Smooth muscle cell (in vitro differentiated cells): ENCODE data around the gene BSND. TPM values are rescaled to one million over a fixed set of nuclear protein-coding genes. Genes with fewer than 3 reads are reported as not detected.

Source experiments
- DNase-seq: peaks from one replicate; lab custom pipeline; 2025; ENCODE audit not compliant: unreplicated experiment; lab: John Stamatoyannopoulos, UW
- H2AFZ ChIP-seq: fragments of 200-600 bp; sonication (generic); 2 replicates; pipeline ENCODE4 v1.6.0; 2016; ENCODE audit warnings: antibody characterized with exemption, low read depth, mild to moderate bottlenecking
- H3F3A ChIP-seq: fragments of 200-600 bp; sonication (generic); 2 replicates; pipeline ENCODE4 v1.6.0; 2017; ENCODE audit warnings: antibody characterized with exemption, low read depth
- H3K27ac ChIP-seq: fragments of 200-600 bp; sonication (generic); 2 replicates; pipeline ENCODE4 v1.5.1; 2016; ENCODE audit warnings: low read depth, mild to moderate bottlenecking
- H3K27me3 ChIP-seq: fragments of 200-600 bp; sonication (generic); 2 replicates; pipeline ENCODE4 v1.6.1; 2016; ENCODE audit warnings: low read depth, mild to moderate bottlenecking
- H3K36me3 ChIP-seq: fragments of 200-600 bp; sonication (generic); 2 replicates; pipeline ENCODE4 v1.5.1; 2016; ENCODE audit warnings: low read depth
- H3K4me1 ChIP-seq: fragments of 200-600 bp; sonication (generic); 2 replicates; pipeline ENCODE4 v1.5.1; 2016; ENCODE audit warnings: low read depth
- H3K4me2 ChIP-seq: fragments of 200-600 bp; sonication (generic); 2 replicates; pipeline ENCODE4 v1.6.0; 2016; ENCODE audit warnings: mild to moderate bottlenecking
- H3K4me3 ChIP-seq: fragments of 200-600 bp; sonication (generic); 2 replicates; pipeline ENCODE4 v1.5.1; 2016; ENCODE audit warnings: mild to moderate bottlenecking
- H3K79me2 ChIP-seq: fragments of 200-600 bp; sonication (generic); 2 replicates; pipeline ENCODE4 v1.6.0; 2016; ENCODE audit warnings: low read depth, mild to moderate bottlenecking
- H3K9ac ChIP-seq: fragments of 200-600 bp; sonication (generic); 2 replicates; pipeline ENCODE4 v1.6.0; 2016; ENCODE audit warnings: low read depth
- H3K9me3 ChIP-seq: fragments of 200-600 bp; sonication (generic); replicated peaks from 2 replicates; pipeline ENCODE4 v1.5.1; 2016; ENCODE audit warnings: low read depth
- H4K20me1 ChIP-seq: fragments of 200-600 bp; sonication (generic); 2 replicates; pipeline ENCODE4 v1.6.0; 2016; ENCODE audit warnings: low read depth
- CTCF ChIP-seq: fragments of 200-600 bp; sonication (generic); IDR thresholded peaks from 2 replicates; pipeline ENCODE4 v1.5.1; 2017; ENCODE audit warnings: borderline replicate concordance, mild to moderate bottlenecking, antibody characterized with exemption; ENCODE audit not compliant: insufficient read depth, poor library complexity, severe bottlenecking
- WGBS: methylation state at CpG from one replicate; pipeline ENCODE4 v1.1.7; 2016; ENCODE audit warnings: low lambda C conversion rate; 5-methylcytosine and 5-hydroxymethylcytosine counted together
- polyA plus RNA-seq: library from polyadenylated mRNA; unstranded; fragments of >200 nt; fragmentation: Nextera tagmentation; extraction: Ambion mirVana; gene quantifications from 2 replicates; pipeline ENCODE4 v1.2.1, GENCODE V29; 2016
- total RNA-seq: library from RNA; depleted of rRNA; stranded (reverse); fragments of >200 nt; gene quantifications from 2 replicates; pipeline ENCODE4 v1.2.3, GENCODE V29; 2014

BSND gene
- total and polyA plus RNA-seq, 2 experiments from 2014 or later: not detected

GRCh38 chr1:55059302-55060132 is 60.8 kb downstream of the BSND start:
- H4K20me1 ChIP-seq: no peaks in the 10 kb centered on the region
- no peak overlapping the region for H3K27ac ChIP-seq
- H3K9me3 ChIP-seq: no peaks in the 10 kb centered on the region
- H2AFZ ChIP-seq: no peak overlapping the region
- no peaks in the 10 kb centered on the region for H3K27me3 ChIP-seq
- no peak for TF ChIP-seq CTCF
- H3K36me3 ChIP-seq: no peaks in the 10 kb centered on the region
- no peak overlapping the region for H3K4me2 ChIP-seq
- H3K4me1 ChIP-seq: no peaks in the 10 kb centered on the region
- no peaks in the 10 kb centered on the region for H3F3A ChIP-seq
- no peaks in the 10 kb centered on the region for H3K79me2 ChIP-seq
- H3K9ac ChIP-seq: no peak overlapping the region
- H3K4me3 ChIP-seq: no peak overlapping the region
- 93% methylated on average over 14 of the region's 14 CpGs for WGBS
- DNase-seq: no peak

- H3K9ac ChIP-seq: no peak overlapping the region
- no peaks in the 10 kb centered on the region for H3K9me3 ChIP-seq
- no peak overlapping the region for H3K4me2 ChIP-seq
- 89% methylated on average over 14 of the region's 14 CpGs for WGBS
- no peaks in the 10 kb centered on the region for H3F3A ChIP-seq
- no peaks in the 10 kb centered on the region for H3K36me3 ChIP-seq
- no peak overlapping the region for H3K27ac ChIP-seq
- H3K4me1 ChIP-seq: no peaks in the 10 kb centered on the region
- DNase-seq: no peak
- H3K27me3 ChIP-seq: no peaks in the 10 kb centered on the region
- no peaks in the 10 kb centered on the region for H3K79me2 ChIP-seq
- no peak overlapping the region for H3K4me3 ChIP-seq
- no peaks in the 10 kb centered on the region for H4K20me1 ChIP-seq
- no peak overlapping the region for H2AFZ ChIP-seq
- no peak for TF ChIP-seq CTCF
Observed at GRCh38 chr1:55060133-55060999, 61.6 kb downstream of the BSND start.

- Histone ChIP-seq H3K36me3 (no peaks in the 10 kb centered on the region), H3K4me3 (no peak overlapping the region), H3K9ac (no peak overlapping the region), H4K20me1 (no peaks in the 10 kb centered on the region), H3K27me3 (no peaks in the 10 kb centered on the region), H3K9me3 (no peaks in the 10 kb centered on the region), H3K79me2 (no peaks in the 10 kb centered on the region), H2AFZ (no peak overlapping the region), H3K27ac (no peak overlapping the region), H3K4me2 (no peak overlapping the region), H3K4me1 (no peaks in the 10 kb centered on the region), H3F3A (no peaks in the 10 kb centered on the region)
- TF ChIP-seq CTCF: no peak
- 92% methylated on average over 13 of the region's 13 CpGs for WGBS
- DNase-seq: no peak
Observed at GRCh38 chr1:55061000-55061705, 62.4 kb downstream of the BSND start.

Other genes with a start within 250 kb of the BSND start
- gene PARS2, start 234.4 kb upstream of the BSND start, total RNA-seq: 1.7 and 4.1 TPM in 2 replicates
- 4.5 and 5.7 TPM in 2 replicates for gene PARS2, start 234.4 kb upstream of the BSND start, polyA plus RNA-seq
- 1.3 TPM in 2 replicates for gene TTC22, start 197.6 kb upstream of the BSND start, total RNA-seq
- 0.50 and 2.5 TPM in 2 replicates for gene TTC22, start 197.6 kb upstream of the BSND start, polyA plus RNA-seq
- 47.2 and 54.7 TPM in 2 replicates for gene DHCR24, start 111.7 kb upstream of the BSND start, total RNA-seq
- 53.5 and 64.2 TPM in 2 replicates for gene DHCR24, start 111.7 kb upstream of the BSND start, polyA plus RNA-seq
- 0.13 and 0.18 TPM in 2 replicates for gene TMEM61, start 18.3 kb upstream of the BSND start, total RNA-seq
- 0.44 and 0.86 TPM in 2 replicates for gene TMEM61, start 18.3 kb upstream of the BSND start, polyA plus RNA-seq
- gene PCSK9, start 40.6 kb downstream of the BSND start, total RNA-seq: 0.18 TPM in 1 of 2 replicates, not detected in the other
- 0.47 and 0.70 TPM in 2 replicates for gene PCSK9, start 40.6 kb downstream of the BSND start, polyA plus RNA-seq
- 24.2 and 25.9 TPM in 2 replicates for gene USP24, start 216.4 kb downstream of the BSND start, total RNA-seq
- gene USP24, start 216.4 kb downstream of the BSND start, polyA plus RNA-seq: 3.6 and 5.7 TPM in 2 replicates